ENCODE results near the gene HRH3.
A peak's percentile ranks its signal among the peaks of the same experiment; 100 is the strongest.

HRH3 gene
- total RNA-seq = 0 to 1.2 (median 0) reads per million in 17 experiments

- DNase-seq = peak; percentile 18 to 71 (median 46)
Measured at GRCh38 chr20:62219992-62220665, at the start of gene HRH3. Gene HRH3, minus strand, starts transcription at chr20:62220278. Its CDS starts 308 bp downstream, at chr20:62219970.

- DNase-seq = no peak
Measured at GRCh38 chr20:62269871-62270270, 49.8 kb upstream of the HRH3 start.

- no peak for DNase-seq
Measured at GRCh38 chr20:62269378-62269777, 49.3 kb upstream of the HRH3 start.

- no peak for DNase-seq
Measured at GRCh38 chr20:62268228-62268900, 48.3 kb upstream of the HRH3 start.

- no peak for DNase-seq
Measured at GRCh38 chr20:62267543-62267942, 47.5 kb upstream of the HRH3 start.

GRCh38 chr20:62266851-62267250 lies 46.8 kb upstream of the HRH3 start:
- no peak for DNase-seq

- peak in 1 of 4 experiments; percentile 3 for DNase-seq
Measured at GRCh38 chr20:62266340-62266739, 46.3 kb upstream of the HRH3 start.

GRCh38 chr20:62265365-62265764 lies 45.3 kb upstream of the HRH3 start:
- DNase-seq = no peak

- DNase-seq = no peak
Measured at GRCh38 chr20:62263396-62263795, 43.3 kb upstream of the HRH3 start.

GRCh38 chr20:62262064-62262463 lies 42.0 kb upstream of the HRH3 start:
- DNase-seq = no peak

- no peak for DNase-seq
Measured at GRCh38 chr20:62259294-62259565, 39.2 kb upstream of the HRH3 start.

- DNase-seq = no peak
Measured at GRCh38 chr20:62258499-62259293, 38.6 kb upstream of the HRH3 start.

GRCh38 chr20:62255976-62256375 lies 35.9 kb upstream of the HRH3 start:
- no peak for DNase-seq

GRCh38 chr20:62254021-62254724 lies 34.1 kb upstream of the HRH3 start:
- no peak for DNase-seq

- DNase-seq = no peak
Measured at GRCh38 chr20:62253398-62253797, 33.3 kb upstream of the HRH3 start.

- DNase-seq = no peak
Measured at GRCh38 chr20:62252342-62252966, 32.4 kb upstream of the HRH3 start.

GRCh38 chr20:62248890-62249560 lies 28.9 kb upstream of the HRH3 start:
- DNase-seq = peak in 3 of 4 experiments; percentile 13 to 37 (median 25)

- no peak for DNase-seq
Measured at GRCh38 chr20:62246872-62247652, 27.0 kb upstream of the HRH3 start.

- no peak for DNase-seq
Measured at GRCh38 chr20:62246431-62246830, 26.4 kb upstream of the HRH3 start.

GRCh38 chr20:62245911-62246280 lies 25.8 kb upstream of the HRH3 start:
- DNase-seq = no peak

- no peak for DNase-seq
Measured at GRCh38 chr20:62244644-62245108, 24.6 kb upstream of the HRH3 start.

Data from suppressor macrophage (primary cell).